Stimulated activated CD4-positive, alpha-beta T cell treated with anti-CD3 and anti-CD28 coated beads, Interleukin-4, amount 100 ng/mL, for 4 hours (primary cell): Measurements from ENCODE around the gene ABHD14A.

Experiments
- DNase-seq, 2 experiments: peaks; one replicate each; pipeline ENCODE4 v3.0.0-alpha.2; 2020

Gene ABHD14A

GRCh38 chr3:51997935-51998596 lies 23.2 kb downstream of the ABHD14A start:
- no peak for DNase-seq

GRCh38 chr3:51998774-51999173 lies 23.9 kb downstream of the ABHD14A start:
- no peak for DNase-seq

GRCh38 chr3:51999846-52000245 lies 25.0 kb downstream of the ABHD14A start:
- DNase-seq = no peak

- peak; percentile 76 to 80 for DNase-seq
Measured at GRCh38 chr3:52001443-52001974, 26.6 kb downstream of the ABHD14A start.

- no peak for DNase-seq
Measured at GRCh38 chr3:52002748-52003147, 27.9 kb downstream of the ABHD14A start.

GRCh38 chr3:52004163-52004787 lies 29.4 kb downstream of the ABHD14A start:
- no peak for DNase-seq

- no peak for DNase-seq
Measured at GRCh38 chr3:52004906-52005395, 30.1 kb downstream of the ABHD14A start.

GRCh38 chr3:52005571-52005986 lies 30.7 kb downstream of the ABHD14A start:
- no peak for DNase-seq

GRCh38 chr3:52006017-52006819 lies 31.4 kb downstream of the ABHD14A start:
- no peak for DNase-seq

- no peak for DNase-seq
Measured at GRCh38 chr3:52006820-52007133, 31.9 kb downstream of the ABHD14A start.

- no peak for DNase-seq
Measured at GRCh38 chr3:52007291-52007690, 32.4 kb downstream of the ABHD14A start.

- DNase-seq = no peak
Measured at GRCh38 chr3:52010431-52010830, 35.6 kb downstream of the ABHD14A start.

- DNase-seq = no peak
Measured at GRCh38 chr3:52012699-52013098, 37.8 kb downstream of the ABHD14A start.

GRCh38 chr3:52013802-52014598 lies 39.1 kb downstream of the ABHD14A start:
- no peak for DNase-seq

- DNase-seq = no peak
Measured at GRCh38 chr3:52014613-52015012, 39.7 kb downstream of the ABHD14A start.

GRCh38 chr3:52015438-52016228 lies 40.8 kb downstream of the ABHD14A start:
- DNase-seq = no peak

- DNase-seq = no peak
Measured at GRCh38 chr3:52017586-52017985, 42.7 kb downstream of the ABHD14A start.

- DNase-seq = no peak
Measured at GRCh38 chr3:52018319-52019000, 43.6 kb downstream of the ABHD14A start.

- DNase-seq = no peak
Measured at GRCh38 chr3:52019352-52020080, 44.7 kb downstream of the ABHD14A start.

- no peak for DNase-seq
Measured at GRCh38 chr3:52020796-52021195, 45.9 kb downstream of the ABHD14A start.
